Measurements from ENCODE around the gene RIMS1. TPM values are rescaled to one million over a fixed set of nuclear protein-coding genes. Genes with fewer than 3 reads are reported as not detected.

RIMS1 gene
- total RNA-seq, 1 donor from 2014 or later: 5.2 TPM

DNA sequence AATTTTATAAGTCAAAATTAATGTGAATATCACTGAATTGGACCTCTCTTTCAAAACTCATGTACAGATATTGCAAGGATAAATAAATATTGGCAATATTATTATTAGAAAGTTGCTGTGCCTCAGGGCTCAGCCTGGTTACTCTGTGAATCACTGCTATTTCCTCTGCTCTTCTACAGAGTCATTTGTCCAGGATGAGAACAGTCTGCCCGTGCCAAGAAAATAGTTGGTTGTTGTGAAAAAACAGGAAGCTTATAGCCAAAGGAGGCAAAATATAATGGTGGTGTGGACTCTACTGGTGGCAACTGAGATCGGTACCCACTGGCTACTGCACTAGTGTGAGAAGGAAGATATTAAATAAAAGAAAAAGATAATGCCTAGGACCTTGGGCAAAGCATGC, 93.6 kb downstream of the RIMS1 start:
- no peaks in the 10 kb centered on the region for H3K27me3 ChIP-seq
- no peaks in the 10 kb centered on the region for H3K36me3 ChIP-seq
- H3K4me1 ChIP-seq: no peaks in the 10 kb centered on the region
- no peak overlapping the region for H3K27ac ChIP-seq
- no peak for TF ChIP-seq POLR2AphosphoS5 (IDR thresholded peaks at IDR 0.05; ENCODE audit: insufficient read depth in 1 of 2, low read depth in 1 of 2)
- no peak for TF ChIP-seq POLR2A (IDR thresholded peaks at IDR 0.05)
- TF ChIP-seq, protein P1, sequence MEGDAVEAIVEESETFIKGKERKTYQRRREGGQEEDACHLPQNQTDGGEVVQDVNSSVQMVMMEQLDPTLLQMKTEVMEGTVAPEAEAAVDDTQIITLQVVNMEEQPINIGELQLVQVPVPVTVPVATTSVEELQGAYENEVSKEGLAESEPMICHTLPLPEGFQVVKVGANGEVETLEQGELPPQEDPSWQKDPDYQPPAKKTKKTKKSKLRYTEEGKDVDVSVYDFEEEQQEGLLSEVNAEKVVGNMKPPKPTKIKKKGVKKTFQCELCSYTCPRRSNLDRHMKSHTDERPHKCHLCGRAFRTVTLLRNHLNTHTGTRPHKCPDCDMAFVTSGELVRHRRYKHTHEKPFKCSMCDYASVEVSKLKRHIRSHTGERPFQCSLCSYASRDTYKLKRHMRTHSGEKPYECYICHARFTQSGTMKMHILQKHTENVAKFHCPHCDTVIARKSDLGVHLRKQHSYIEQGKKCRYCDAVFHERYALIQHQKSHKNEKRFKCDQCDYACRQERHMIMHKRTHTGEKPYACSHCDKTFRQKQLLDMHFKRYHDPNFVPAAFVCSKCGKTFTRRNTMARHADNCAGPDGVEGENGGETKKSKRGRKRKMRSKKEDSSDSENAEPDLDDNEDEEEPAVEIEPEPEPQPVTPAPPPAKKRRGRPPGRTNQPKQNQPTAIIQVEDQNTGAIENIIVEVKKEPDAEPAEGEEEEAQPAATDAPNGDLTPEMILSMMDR (IDR thresholded peaks at IDR 0.05): no peak
- intact Hi-C loops (cut with DNase I): no loop called here
- H3K9me3 ChIP-seq: no peaks in the 10 kb centered on the region
- H3K4me3 ChIP-seq: no peak overlapping the region
- no peak for DNase-seq (ENCODE audit: extremely low spot score in 2 of 2)

GRCh38 chr6:71982389-71982788, 96.0 kb downstream of the RIMS1 start:
- intact Hi-C loops (cut with DNase I): no loop called here
- no peaks in the 10 kb centered on the region for H3K9me3 ChIP-seq
- no peaks in the 10 kb centered on the region for H3K4me1 ChIP-seq
- H3K27ac ChIP-seq: no peak overlapping the region
- TF ChIP-seq, protein P1 (IDR thresholded peaks at IDR 0.05): no peak
- TF ChIP-seq POLR2AphosphoS5 (IDR thresholded peaks at IDR 0.05; ENCODE audit: insufficient read depth in 1 of 2, low read depth in 1 of 2): no peak
- TF ChIP-seq POLR2A (IDR thresholded peaks at IDR 0.05): no peak
- no peaks in the 10 kb centered on the region for H3K27me3 ChIP-seq
- no peaks in the 10 kb centered on the region for H3K36me3 ChIP-seq
- DNase-seq (ENCODE audit: extremely low spot score in 2 of 2): no peak
- no peak overlapping the region for H3K4me3 ChIP-seq

DNA sequence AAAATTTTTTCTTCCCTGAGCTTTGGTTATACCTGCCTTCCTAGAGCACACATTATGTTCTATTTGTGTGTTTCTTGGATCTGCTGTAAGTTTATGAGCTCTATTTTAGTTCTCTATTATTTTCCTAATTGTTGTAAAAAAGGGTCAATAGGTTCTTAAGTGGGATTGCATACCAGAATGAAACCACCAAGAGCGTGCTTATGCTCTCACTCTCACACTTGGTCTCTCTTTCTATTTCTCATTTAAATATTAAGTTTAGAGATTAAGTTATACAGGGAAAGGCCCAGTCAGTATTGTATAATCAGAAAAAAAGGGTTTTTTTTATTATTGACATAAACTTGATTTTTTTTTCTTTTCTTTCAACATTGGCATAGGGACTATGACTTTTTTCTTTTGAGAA, 96.8 kb downstream of the RIMS1 start:
- DNase-seq (ENCODE audit: extremely low spot score in 2 of 2): no peak
- no peaks in the 10 kb centered on the region for H3K4me1 ChIP-seq
- H3K27ac ChIP-seq: no peak overlapping the region
- intact Hi-C loops (cut with DNase I): no loop called here
- H3K4me3 ChIP-seq: no peak overlapping the region
- TF ChIP-seq POLR2A (IDR thresholded peaks at IDR 0.05) (no peak), POLR2AphosphoS5 (IDR thresholded peaks at IDR 0.05; ENCODE audit: insufficient read depth in 1 of 2, low read depth in 1 of 2) (no peak)
- TF ChIP-seq, protein P1 (IDR thresholded peaks at IDR 0.05): no peak
- H3K36me3 ChIP-seq: no peaks in the 10 kb centered on the region
- H3K27me3 ChIP-seq: no peaks in the 10 kb centered on the region
- H3K9me3 ChIP-seq: no peaks in the 10 kb centered on the region

GRCh38 chr6:71994705-71995271, 108.4 kb downstream of the RIMS1 start:
- no peak overlapping the region for H3K4me3 ChIP-seq
- intact Hi-C loops (cut with DNase I): no loop called here
- H3K27ac ChIP-seq: no peak overlapping the region
- no peaks in the 10 kb centered on the region for H3K4me1 ChIP-seq
- DNase-seq (ENCODE audit: extremely low spot score in 2 of 2): no peak
- H3K9me3 ChIP-seq: no peaks in the 10 kb centered on the region
- no peaks in the 10 kb centered on the region for H3K36me3 ChIP-seq
- TF ChIP-seq POLR2A (IDR thresholded peaks at IDR 0.05): no peak
- TF ChIP-seq, protein P1 (IDR thresholded peaks at IDR 0.05): no peak
- TF ChIP-seq POLR2AphosphoS5 (IDR thresholded peaks at IDR 0.05; ENCODE audit: insufficient read depth in 1 of 2, low read depth in 1 of 2): no peak
- no peaks in the 10 kb centered on the region for H3K27me3 ChIP-seq

DNA sequence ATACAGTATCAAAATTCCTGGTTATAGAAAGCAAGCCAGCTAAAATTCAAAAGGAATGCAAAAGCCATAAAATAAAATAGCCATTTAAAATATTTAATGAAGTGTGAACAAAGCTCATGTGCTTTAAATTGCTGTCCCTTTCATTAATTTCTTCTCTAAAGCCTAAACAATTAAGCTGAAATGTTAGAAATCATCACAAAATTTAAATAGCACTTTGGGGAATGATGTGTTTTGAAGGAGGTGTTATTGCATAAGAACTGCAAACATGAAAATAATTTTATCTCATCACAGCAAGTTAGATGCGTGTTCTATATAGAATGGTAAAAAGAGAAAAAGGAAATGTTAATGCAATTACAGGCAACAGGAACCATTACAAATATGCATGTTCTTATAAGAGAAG, 111.0 kb downstream of the RIMS1 start:
- no peak overlapping the region for H3K4me3 ChIP-seq
- no peaks in the 10 kb centered on the region for H3K36me3 ChIP-seq
- H3K27me3 ChIP-seq: no peaks in the 10 kb centered on the region
- no peak for DNase-seq (ENCODE audit: extremely low spot score in 2 of 2)
- no peaks in the 10 kb centered on the region for H3K9me3 ChIP-seq
- no peak overlapping the region for H3K27ac ChIP-seq
- intact Hi-C loops (cut with DNase I): no loop called here
- no peak for TF ChIP-seq POLR2AphosphoS5 (IDR thresholded peaks at IDR 0.05; ENCODE audit: insufficient read depth in 1 of 2, low read depth in 1 of 2)
- TF ChIP-seq, protein P1 (IDR thresholded peaks at IDR 0.05): no peak
- no peak for TF ChIP-seq POLR2A (IDR thresholded peaks at IDR 0.05)
- H3K4me1 ChIP-seq: no peaks in the 10 kb centered on the region
